ENCODE measurements around the gene NUTM1. TPM values are rescaled to one million over a fixed set of nuclear protein-coding genes. Genes with fewer than 3 reads are reported as not detected.
"Not testable (repeated sequence)": the region's sequence is repeated elsewhere in the genome, so short reads cannot be mapped to it uniquely, and the experiment has no call there.

Gene NUTM1
- total RNA-seq, 1 donor: not detected

DNA sequence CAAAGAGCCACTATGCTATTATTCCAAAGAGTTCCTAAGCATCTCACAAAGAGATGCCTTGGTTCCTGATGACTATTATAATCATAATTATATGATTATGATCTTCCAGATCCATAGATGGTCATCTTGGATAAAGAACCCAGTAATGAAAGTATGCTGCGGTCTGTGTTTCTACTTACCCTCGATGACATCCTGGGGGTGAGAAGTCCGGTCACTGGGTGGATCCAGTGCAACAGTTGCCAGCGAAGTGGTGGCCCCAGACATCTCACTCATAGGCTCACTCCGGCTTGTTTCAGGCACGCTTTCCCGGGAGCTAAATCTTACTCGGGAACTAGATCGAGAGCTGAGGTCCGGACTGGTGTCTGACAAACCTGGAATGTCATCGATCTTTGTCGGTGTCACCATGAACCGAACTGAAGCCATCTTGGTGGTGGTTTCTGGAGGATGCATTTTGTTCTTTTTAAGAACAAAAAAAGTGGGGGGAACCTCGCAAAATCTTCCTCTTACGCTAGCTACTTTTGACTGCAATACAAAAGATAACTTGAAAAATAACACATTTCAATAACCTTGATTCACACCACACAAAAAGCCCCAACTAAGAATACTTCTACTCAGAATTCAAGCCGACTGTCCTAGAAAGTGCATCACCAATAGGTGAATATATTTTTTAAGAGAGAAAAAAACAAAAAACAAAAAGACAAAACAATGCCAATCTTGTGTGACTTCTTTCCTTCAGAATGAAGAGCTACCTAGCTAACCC, 6.7 kb upstream of the NUTM1 start:
- TF ChIP-seq, protein P1, sequence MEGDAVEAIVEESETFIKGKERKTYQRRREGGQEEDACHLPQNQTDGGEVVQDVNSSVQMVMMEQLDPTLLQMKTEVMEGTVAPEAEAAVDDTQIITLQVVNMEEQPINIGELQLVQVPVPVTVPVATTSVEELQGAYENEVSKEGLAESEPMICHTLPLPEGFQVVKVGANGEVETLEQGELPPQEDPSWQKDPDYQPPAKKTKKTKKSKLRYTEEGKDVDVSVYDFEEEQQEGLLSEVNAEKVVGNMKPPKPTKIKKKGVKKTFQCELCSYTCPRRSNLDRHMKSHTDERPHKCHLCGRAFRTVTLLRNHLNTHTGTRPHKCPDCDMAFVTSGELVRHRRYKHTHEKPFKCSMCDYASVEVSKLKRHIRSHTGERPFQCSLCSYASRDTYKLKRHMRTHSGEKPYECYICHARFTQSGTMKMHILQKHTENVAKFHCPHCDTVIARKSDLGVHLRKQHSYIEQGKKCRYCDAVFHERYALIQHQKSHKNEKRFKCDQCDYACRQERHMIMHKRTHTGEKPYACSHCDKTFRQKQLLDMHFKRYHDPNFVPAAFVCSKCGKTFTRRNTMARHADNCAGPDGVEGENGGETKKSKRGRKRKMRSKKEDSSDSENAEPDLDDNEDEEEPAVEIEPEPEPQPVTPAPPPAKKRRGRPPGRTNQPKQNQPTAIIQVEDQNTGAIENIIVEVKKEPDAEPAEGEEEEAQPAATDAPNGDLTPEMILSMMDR (IDR thresholded peaks at IDR 0.05; ENCODE audit: insufficient read depth, low read depth, low read length): no peak
- no peak overlapping the region for H3K4me3 ChIP-seq (ENCODE audit: low read depth, low read length)
- no peak for DNase-seq (ENCODE audit: low read depth)

- TF ChIP-seq, protein P1 (IDR thresholded peaks at IDR 0.05; ENCODE audit: insufficient read depth, low read depth, low read length): no peak
- DNase-seq (ENCODE audit: low read depth): no peak
- peak overlapping the region; percentile 91 for H3K4me3 ChIP-seq (ENCODE audit: low read depth, low read length)
These were observed 6.0 kb upstream of the NUTM1 start for GRCh38 chr15:34336991-34337556.

DNA sequence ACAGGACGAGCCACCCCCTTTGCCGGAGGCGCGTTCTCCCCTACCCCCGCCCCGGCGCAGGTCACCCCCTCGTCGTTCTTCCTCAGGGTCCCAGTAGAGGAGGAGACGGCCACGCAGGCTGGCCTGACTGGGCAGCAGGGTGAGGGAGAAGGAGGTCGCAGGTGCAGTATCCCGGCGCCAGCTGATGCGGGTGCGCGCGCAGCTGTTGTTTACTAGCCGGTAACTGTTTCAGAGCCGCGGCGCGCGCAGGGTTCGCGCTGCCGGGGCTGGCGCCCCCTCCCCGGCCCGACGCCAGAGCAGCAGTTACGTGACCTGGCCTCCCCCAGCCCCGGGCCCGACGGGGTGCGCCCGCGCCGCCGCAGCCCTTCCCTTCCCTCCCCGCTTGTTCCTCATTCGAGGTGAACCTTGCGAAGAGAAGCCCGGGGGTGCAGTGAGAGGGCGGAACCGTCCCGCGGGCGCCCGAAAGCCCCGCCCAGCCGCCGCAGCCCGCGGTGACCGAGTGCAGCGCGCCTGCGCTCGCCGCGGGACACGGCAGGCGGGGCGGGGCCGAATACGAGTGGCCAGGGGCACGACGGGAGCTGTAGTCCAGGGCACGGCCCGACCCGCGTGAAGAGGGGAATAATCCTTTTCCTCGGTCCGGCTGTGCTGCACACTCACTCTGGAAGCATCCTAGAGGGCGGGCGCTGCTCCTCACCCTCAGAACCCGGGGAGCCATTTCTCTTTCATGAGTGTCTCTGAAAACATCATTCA, 5.4 kb upstream of the NUTM1 start, which contains the start of gene SLC12A6:
SLC12A6 (minus strand) TSS at position 225 of the 750 bp plus-strand sequence. CDS start 1,101 bp downstream, outside the sequence.
- DNase-seq (ENCODE audit: low read depth): peak; percentile 91
- H3K4me3 ChIP-seq (ENCODE audit: low read depth, low read length): peak within 1 kb of the TSS; percentile 91
- TF ChIP-seq, protein P1 (IDR thresholded peaks at IDR 0.05; ENCODE audit: insufficient read depth, low read depth, low read length): no peak

- peak overlapping the region; percentile 91 for H3K4me3 ChIP-seq (ENCODE audit: low read depth, low read length)
- DNase-seq (ENCODE audit: low read depth): no peak
- TF ChIP-seq, protein P1 (IDR thresholded peaks at IDR 0.05; ENCODE audit: insufficient read depth, low read depth, low read length): no peak
These were observed 4.8 kb upstream of the NUTM1 start for GRCh38 chr15:34338347-34338746.

DNA sequence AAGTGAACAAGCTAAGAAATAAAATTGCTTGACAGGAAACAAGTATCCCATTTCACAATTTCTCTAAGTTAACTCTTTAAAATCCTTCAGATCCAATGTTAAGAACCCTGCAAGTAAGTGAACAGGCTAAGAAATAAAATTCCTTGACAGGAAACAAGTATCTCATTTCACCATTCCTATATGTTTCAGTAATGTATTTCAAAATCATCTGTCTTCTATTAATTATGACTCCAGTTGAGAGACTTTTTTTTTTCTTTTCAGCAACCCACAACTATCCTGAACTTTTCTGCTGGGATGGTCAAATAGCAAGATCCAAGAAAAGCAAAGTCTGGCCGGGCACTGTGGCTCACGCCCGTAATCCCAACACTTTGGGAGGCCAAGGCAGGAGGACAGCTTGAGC, 3.2 kb upstream of the NUTM1 start:
- H3K4me3 ChIP-seq (ENCODE audit: low read depth, low read length): no peak overlapping the region
- TF ChIP-seq, protein P1 (IDR thresholded peaks at IDR 0.05; ENCODE audit: insufficient read depth, low read depth, low read length): no peak
- DNase-seq (ENCODE audit: low read depth): no peak

GRCh38 chr15:34341381-34342212, 1.5 kb upstream of the NUTM1 start:
- TF ChIP-seq, protein P1 (IDR thresholded peaks at IDR 0.05; ENCODE audit: insufficient read depth, low read depth, low read length): no peak
- no peak for DNase-seq (ENCODE audit: low read depth)
- peak overlapping the region; percentile 80 for H3K4me3 ChIP-seq (ENCODE audit: low read depth, low read length)

DNA sequence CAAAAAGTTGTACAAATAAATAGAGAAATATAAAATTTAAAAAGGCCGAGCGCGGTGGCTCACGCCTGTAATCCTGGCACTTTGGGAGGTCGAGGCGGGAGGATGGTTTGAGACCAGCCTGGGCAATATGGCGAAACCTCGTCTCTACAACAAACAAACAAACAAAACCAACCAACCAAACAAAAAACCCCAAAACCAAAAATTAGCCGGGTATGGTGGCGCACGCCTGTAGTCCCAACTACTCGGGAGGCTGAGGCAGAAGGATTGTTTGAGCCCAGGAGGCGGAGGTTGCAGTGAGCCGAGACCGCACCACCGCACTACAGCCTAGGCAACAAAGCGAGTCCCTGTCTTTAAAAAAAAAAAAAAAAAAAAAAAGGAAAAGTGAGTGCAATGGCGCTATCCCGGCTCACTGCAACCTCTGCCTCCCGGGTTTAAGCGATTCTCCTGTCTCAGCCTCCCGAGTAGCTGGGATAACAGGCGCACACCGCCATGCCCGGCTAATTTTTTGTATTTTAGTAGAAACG, 840 bp upstream of the NUTM1 start:
- not testable (repeated sequence) for DNase-seq (ENCODE audit: low read depth)
- H3K4me3 ChIP-seq (ENCODE audit: low read depth, low read length): peak overlapping the region; percentile 80

Measured in fibroblast of villous mesenchyme (primary cell).